LNCaP clone FGC (cell line): ENCODE data around the gene CBR1.
"Not testable (repeated sequence)": the region's sequence is repeated elsewhere in the genome, so short reads cannot be mapped to it uniquely, and the experiment has no call there.

Experiments
- DNase-seq: peaks from one replicate; pipeline ENCODE4 v3.0.0-alpha.2; 2011; ENCODE audit warnings: low read depth
- H3K4me3 ChIP-seq: 2 replicates; pipeline ENCODE4 v1.5.1; 2011; ENCODE audit warnings: mild to moderate bottlenecking, low read depth, low read length, control low read depth
- TF ChIP-seq, protein P1 (sequence below): IDR thresholded peaks from 2 replicates; pipeline ENCODE4 v1.5.1; 2012; ENCODE audit warnings: mild to moderate bottlenecking; ENCODE audit not compliant: control insufficient read depth, insufficient read depth; ENCODE audit errors: extremely low read depth

CBR1 gene

DNA sequence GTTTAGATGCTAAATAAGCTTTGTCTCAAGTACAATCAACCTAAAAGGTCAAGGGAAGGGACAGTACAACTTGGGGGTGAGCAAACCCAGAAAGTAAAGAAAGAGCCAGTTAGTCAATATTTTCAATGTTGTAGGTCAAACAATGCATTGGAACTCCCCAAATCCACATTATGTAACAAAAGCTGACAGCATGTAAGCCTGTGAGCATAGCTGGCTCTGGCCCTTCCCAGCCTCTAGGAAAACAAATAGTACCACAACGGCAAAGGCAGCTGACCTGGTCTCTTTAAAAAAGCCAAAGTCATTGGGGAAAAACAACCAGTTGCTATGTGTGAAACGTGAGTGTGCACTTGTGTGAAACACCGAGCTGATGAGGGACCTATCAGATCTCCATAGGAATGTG, 3.4 kb downstream of the CBR1 start:
- TF ChIP-seq, protein P1, sequence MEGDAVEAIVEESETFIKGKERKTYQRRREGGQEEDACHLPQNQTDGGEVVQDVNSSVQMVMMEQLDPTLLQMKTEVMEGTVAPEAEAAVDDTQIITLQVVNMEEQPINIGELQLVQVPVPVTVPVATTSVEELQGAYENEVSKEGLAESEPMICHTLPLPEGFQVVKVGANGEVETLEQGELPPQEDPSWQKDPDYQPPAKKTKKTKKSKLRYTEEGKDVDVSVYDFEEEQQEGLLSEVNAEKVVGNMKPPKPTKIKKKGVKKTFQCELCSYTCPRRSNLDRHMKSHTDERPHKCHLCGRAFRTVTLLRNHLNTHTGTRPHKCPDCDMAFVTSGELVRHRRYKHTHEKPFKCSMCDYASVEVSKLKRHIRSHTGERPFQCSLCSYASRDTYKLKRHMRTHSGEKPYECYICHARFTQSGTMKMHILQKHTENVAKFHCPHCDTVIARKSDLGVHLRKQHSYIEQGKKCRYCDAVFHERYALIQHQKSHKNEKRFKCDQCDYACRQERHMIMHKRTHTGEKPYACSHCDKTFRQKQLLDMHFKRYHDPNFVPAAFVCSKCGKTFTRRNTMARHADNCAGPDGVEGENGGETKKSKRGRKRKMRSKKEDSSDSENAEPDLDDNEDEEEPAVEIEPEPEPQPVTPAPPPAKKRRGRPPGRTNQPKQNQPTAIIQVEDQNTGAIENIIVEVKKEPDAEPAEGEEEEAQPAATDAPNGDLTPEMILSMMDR, result no peak
- no peak for DNase-seq
- no peak overlapping the region for H3K4me3 ChIP-seq

DNA sequence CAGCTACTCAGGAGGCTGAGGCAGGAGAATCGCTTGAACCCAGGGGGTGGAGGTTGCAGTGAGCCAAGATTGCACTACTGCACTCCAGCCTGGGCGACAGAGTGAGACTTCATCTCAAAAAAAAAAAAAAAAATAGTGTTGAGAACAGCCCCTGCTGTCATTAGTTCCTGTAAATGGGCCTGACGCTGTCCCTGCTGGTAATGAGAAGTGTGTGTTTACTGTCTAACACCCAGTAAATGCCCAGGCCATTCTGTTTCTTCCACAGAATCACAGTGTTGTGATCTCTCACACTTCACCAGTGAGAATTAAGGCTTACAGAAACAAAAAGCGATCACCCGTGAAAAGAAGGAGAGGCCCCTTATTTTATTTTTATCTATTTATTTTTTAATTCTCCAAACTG, 4.1 kb downstream of the CBR1 start:
- not testable (repeated sequence) for H3K4me3 ChIP-seq, DNase-seq

DNA sequence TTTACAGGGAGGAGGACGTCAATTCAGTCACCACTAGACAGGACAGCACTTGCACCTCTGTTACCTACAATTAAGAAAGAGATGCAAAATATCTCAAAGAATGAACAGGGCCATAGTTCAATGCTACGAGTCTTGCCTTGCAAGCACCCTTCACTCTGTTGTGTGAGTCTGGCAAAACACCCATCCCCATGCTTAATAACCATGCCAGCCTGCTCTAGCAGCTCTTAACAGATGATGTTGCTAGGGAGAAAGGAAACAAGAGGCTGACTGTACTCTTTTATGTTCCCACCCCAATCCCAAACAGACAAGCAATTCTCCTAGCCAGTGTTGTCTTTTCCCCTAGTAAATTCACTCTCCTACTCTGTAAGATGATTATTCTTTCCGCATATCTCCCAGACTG, 5.3 kb downstream of the CBR1 start:
- TF ChIP-seq, protein P1, result no peak
- no peak for DNase-seq
- H3K4me3 ChIP-seq, result no peak overlapping the region

DNA sequence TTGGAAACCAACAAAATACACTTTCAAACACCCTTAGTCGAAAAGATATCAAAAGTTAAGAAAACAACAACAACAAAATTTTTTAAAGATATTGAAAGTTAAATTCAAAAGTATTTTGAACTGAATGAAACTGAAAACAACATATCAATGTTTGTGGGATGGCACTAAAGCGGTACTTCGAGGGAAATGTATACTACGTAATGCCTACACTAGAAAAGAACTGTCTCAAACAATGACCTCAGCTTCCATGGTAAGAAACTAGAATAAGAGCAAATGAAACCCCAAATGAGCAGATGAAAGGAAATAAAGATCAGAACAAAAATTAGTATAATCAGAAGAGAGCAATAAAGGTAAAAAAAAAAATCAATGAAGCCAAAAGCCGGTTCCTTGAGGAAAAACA, 6.1 kb downstream of the CBR1 start:
- no peak for DNase-seq
- H3K4me3 ChIP-seq, result no peak overlapping the region
- TF ChIP-seq, protein P1, result no peak

DNA sequence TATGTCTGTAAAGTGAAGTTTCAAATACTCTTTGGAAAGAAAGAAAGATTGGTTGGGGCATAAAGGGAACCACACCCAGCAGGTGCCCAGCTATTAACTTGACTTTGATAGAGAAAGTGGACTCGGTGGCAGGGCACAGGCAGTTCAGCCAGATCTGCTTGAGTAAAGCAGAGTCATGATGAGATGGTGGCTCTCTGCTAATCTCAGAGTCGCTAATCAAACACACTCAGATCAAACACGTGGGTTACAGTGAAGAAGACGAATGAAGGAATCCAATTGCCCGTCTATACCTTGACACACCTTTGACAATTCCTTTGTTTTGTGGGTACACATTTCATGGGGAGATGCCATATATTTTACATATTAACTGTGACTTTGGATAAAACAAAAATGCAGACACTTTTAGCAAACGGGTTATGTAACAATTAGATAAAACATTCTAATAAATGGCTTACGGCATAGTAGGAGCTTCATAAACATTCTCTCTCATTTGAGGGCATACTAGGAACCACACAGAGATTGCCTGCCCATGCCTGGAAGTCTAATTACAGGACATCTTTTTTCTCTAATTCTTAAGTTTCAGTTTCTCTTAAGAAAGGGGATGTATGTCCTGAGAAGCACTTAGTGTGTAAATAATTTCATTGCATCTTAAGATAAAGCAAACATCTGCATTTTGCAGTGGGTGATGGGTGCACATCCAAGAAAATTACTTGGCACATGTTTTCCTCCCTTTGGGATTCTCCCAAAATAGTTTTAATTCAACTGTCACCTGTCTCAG, 7.2 kb downstream of the CBR1 start:
- TF ChIP-seq, protein P1, result no peak
- no peak for DNase-seq
- no peak overlapping the region for H3K4me3 ChIP-seq

DNA sequence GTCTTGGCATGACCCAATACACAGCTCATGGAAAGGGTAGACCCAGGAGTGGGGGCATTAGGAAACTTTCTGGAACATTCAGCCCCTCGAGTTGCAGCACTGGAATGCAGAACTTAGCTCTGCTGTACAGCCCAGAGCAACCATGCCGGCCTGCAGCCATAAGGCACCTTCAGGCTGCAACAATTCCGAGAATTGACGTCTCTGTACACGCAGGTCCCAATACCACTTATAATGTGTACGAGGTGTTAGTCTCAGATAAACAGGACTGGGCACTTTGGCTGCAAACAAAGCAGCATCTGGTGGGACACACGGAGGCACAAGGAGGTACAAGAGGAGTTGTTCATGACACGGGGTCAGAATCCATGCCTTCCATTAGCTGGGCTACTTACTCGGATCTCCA, 7.9 kb downstream of the CBR1 start:
- no peak overlapping the region for H3K4me3 ChIP-seq
- DNase-seq, result no peak
- TF ChIP-seq, protein P1, result no peak

DNA sequence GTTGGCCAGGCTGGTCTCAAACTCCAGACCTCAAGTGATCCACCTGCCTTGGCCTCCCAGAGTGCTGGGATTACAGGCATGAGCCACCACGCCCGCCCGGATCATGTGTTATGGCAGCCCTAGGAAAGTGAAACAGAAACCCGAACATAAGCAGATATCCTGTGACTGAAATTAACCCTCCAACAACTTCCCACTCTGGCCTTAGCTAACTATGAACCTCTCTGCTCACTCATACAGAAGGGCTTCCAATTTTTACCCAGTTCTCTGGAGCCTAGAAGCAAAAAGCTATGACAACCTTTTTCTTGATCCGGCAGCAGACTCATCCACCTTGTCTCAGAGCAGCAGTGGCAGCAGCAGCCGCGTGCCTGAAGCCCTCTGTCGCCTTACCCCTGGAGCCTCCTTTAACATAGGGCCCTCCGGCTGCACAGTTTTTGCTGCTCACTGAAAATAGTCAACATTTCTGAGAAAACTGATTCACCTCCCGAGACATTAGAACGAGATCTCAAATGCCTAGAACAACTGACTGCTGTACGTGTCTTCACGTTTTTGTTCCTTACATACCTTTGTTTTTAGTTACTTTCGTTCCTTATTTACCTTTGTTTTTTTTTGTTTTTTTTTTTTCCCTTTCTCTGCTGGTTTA, 9.3 kb downstream of the CBR1 start:
- TF ChIP-seq, protein P1, result no peak
- H3K4me3 ChIP-seq, result no peak overlapping the region
- DNase-seq, result no peak
